ENCODE measurements around the gene AFAP1. TPM values are rescaled to one million over a fixed set of nuclear protein-coding genes. Genes with fewer than 3 reads are reported as not detected.

Gene AFAP1
- total RNA-seq, 1 donor from 2014 or later, result 55.6 TPM

- Histone ChIP-seq H3K27me3 (ENCODE audit: control insufficient read depth, insufficient read depth, low read length) (no peaks in the 10 kb centered on the region), H3K4me3 (ENCODE audit: low read depth, low read length) (no peak overlapping the region), H3K36me3 (ENCODE audit: control insufficient read depth, insufficient read depth, low read length) (no peaks in the 10 kb centered on the region)
- no peak for TF ChIP-seq CTCF (IDR thresholded peaks at IDR 0.05; ENCODE audit: insufficient read depth, low read length, poor library complexity, severe bottlenecking)
- DNase-seq (ENCODE audit: low read depth), result no peak
These were observed 39.2 kb downstream of the AFAP1 start for GRCh38 chr4:7900334-7900909.

- TF ChIP-seq CTCF (IDR thresholded peaks at IDR 0.05; ENCODE audit: insufficient read depth, low read length, poor library complexity, severe bottlenecking), result no peak
- H3K27me3 ChIP-seq (ENCODE audit: control insufficient read depth, insufficient read depth, low read length), result no peaks in the 10 kb centered on the region
- H3K4me3 ChIP-seq (ENCODE audit: low read depth, low read length), result no peak overlapping the region
- no peak for DNase-seq (ENCODE audit: low read depth)
- H3K36me3 ChIP-seq (ENCODE audit: control insufficient read depth, insufficient read depth, low read length), result no peaks in the 10 kb centered on the region
These were observed 40.3 kb downstream of the AFAP1 start for GRCh38 chr4:7899184-7899869.

- no peak for DNase-seq (ENCODE audit: low read depth)
- no peak for TF ChIP-seq CTCF (IDR thresholded peaks at IDR 0.05; ENCODE audit: insufficient read depth, low read length, poor library complexity, severe bottlenecking)
- H3K4me3 ChIP-seq (ENCODE audit: low read depth, low read length), result no peak overlapping the region
- H3K36me3 ChIP-seq (ENCODE audit: control insufficient read depth, insufficient read depth, low read length), result no peaks in the 10 kb centered on the region
- H3K27me3 ChIP-seq (ENCODE audit: control insufficient read depth, insufficient read depth, low read length), result no peaks in the 10 kb centered on the region
These were observed 41.3 kb downstream of the AFAP1 start for GRCh38 chr4:7898385-7898784.

- no peaks in the 10 kb centered on the region for H3K27me3 ChIP-seq (ENCODE audit: control insufficient read depth, insufficient read depth, low read length)
- TF ChIP-seq CTCF (IDR thresholded peaks at IDR 0.05; ENCODE audit: insufficient read depth, low read length, poor library complexity, severe bottlenecking), result no peak
- no peak overlapping the region for H3K4me3 ChIP-seq (ENCODE audit: low read depth, low read length)
- DNase-seq (ENCODE audit: low read depth), result no peak
- H3K36me3 ChIP-seq (ENCODE audit: control insufficient read depth, insufficient read depth, low read length), result no peaks in the 10 kb centered on the region
These were observed 41.9 kb downstream of the AFAP1 start for GRCh38 chr4:7897811-7898210.

GRCh38 chr4:7894677-7895181 is 44.9 kb downstream of the AFAP1 start:
- no peak overlapping the region for H3K4me3 ChIP-seq (ENCODE audit: low read depth, low read length)
- no peak for TF ChIP-seq CTCF (IDR thresholded peaks at IDR 0.05; ENCODE audit: insufficient read depth, low read length, poor library complexity, severe bottlenecking)
- H3K27me3 ChIP-seq (ENCODE audit: control insufficient read depth, insufficient read depth, low read length), result no peaks in the 10 kb centered on the region
- DNase-seq (ENCODE audit: low read depth), result no peak
- no peaks in the 10 kb centered on the region for H3K36me3 ChIP-seq (ENCODE audit: control insufficient read depth, insufficient read depth, low read length)

All from kidney epithelial cell (primary cell).